Mammary epithelial cell (primary cell): ENCODE data around the gene ZSCAN20.

Source experiments
- EZH2 ChIP-seq: IDR thresholded peaks from 2 replicates; pipeline ENCODE4 v1.6.1; 2012; ENCODE audit warnings: low read length, inconsistent platforms, borderline replicate concordance
- TF ChIP-seq, protein P1 (sequence below), 2 donors: IDR thresholded peaks in 1 of 2; conservative IDR thresholded peaks in 1 of 2; 2 replicates each; pipeline ENCODE4 v1.5.1; 2011 to 2012; ENCODE audit warnings: inconsistent platforms in 2 of 2, low read length in 2 of 2, mild to moderate bottlenecking in 2 of 2, control low read depth in 1 of 2, low read depth in 1 of 2; ENCODE audit not compliant: insufficient read depth in 1 of 2; ENCODE audit errors: extremely low read depth in 1 of 2

DNA sequence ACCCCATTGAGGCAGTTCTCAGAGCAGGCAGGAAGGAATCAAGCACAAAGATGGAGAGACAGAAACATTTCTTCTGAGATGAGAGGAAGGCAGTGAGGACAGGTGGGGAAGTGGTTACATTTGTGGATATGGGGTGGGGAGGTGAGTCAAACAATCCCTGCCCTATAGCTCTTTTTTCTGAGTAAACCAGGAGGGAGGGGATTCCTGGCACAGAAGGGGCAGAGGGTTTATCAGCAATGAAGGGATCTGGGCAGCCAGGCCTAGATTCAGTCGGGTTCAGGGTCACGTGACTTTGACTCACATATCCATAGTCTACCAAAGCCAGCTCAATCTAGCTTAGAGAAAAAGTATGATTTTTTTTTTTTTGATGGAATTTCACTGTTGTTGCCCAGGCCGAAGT is 25.9 kb upstream of the ZSCAN20 start:
- TF ChIP-seq, protein P1, sequence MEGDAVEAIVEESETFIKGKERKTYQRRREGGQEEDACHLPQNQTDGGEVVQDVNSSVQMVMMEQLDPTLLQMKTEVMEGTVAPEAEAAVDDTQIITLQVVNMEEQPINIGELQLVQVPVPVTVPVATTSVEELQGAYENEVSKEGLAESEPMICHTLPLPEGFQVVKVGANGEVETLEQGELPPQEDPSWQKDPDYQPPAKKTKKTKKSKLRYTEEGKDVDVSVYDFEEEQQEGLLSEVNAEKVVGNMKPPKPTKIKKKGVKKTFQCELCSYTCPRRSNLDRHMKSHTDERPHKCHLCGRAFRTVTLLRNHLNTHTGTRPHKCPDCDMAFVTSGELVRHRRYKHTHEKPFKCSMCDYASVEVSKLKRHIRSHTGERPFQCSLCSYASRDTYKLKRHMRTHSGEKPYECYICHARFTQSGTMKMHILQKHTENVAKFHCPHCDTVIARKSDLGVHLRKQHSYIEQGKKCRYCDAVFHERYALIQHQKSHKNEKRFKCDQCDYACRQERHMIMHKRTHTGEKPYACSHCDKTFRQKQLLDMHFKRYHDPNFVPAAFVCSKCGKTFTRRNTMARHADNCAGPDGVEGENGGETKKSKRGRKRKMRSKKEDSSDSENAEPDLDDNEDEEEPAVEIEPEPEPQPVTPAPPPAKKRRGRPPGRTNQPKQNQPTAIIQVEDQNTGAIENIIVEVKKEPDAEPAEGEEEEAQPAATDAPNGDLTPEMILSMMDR (conservative IDR thresholded peaks at IDR 0.05 in 1 of 2, IDR thresholded peaks at IDR 0.05 in 1 of 2; ENCODE audit: extremely low read depth in 1 of 2, insufficient read depth in 1 of 2, low read depth in 1 of 2, low read length in 2 of 2): no peak
- no peak for TF ChIP-seq EZH2
